Smooth muscle cell of the coronary artery (primary cell): Measurements from ENCODE around the gene SSRP1. TPM values are rescaled to one million over a fixed set of nuclear protein-coding genes. Genes with fewer than 3 reads are reported as not detected.

ENCODE experiments used
- total RNA-seq: library from RNA; depleted of rRNA; stranded (reverse); fragments of >200 nt; gene quantifications from 2 replicates; pipeline ENCODE4 v1.2.3, GENCODE V29; 2014; ENCODE audit warnings: low replicate concordance

SSRP1 gene, protein sequence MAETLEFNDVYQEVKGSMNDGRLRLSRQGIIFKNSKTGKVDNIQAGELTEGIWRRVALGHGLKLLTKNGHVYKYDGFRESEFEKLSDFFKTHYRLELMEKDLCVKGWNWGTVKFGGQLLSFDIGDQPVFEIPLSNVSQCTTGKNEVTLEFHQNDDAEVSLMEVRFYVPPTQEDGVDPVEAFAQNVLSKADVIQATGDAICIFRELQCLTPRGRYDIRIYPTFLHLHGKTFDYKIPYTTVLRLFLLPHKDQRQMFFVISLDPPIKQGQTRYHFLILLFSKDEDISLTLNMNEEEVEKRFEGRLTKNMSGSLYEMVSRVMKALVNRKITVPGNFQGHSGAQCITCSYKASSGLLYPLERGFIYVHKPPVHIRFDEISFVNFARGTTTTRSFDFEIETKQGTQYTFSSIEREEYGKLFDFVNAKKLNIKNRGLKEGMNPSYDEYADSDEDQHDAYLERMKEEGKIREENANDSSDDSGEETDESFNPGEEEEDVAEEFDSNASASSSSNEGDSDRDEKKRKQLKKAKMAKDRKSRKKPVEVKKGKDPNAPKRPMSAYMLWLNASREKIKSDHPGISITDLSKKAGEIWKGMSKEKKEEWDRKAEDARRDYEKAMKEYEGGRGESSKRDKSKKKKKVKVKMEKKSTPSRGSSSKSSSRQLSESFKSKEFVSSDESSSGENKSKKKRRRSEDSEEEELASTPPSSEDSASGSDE
- 48.1 and 71.0 TPM in 2 replicates for total RNA-seq

DNA sequence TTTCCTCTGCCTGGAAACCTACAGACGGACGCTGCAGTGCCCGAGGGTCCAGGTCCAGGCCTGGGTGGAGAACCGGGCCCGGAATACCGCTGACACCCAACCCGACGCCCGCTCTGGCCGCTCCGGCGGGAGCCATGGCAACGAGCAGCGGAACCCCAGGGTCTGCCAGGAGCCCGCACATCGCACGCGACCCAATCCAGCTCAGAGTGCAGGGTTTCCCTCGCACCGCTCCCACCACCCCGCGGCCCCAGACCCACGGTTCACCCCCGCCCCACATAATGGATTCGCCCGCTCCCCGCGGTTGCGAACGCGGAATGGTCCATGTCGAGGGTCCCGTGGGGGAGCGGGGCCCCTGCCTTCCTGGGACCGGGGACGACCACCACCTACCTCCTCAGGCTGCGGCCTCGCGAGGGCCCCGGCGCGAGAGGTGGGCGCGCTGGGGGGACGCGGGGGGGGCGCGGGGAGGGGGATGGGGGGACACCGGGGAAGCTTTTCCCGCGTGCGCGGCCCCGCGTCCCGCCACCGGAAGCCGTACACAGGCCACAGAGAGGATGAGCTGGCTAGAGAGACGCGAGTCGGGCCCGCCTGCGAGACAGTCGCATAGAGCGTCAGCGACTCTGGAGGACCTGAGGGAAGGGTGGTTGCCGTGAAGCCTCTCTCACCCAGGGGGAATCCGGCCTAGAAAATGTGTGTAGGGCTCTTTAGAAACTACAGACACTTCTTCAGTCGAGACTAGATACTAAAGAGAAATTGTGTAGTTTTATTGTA, at the start of gene SSRP1:
Gene SSRP1 (minus strand): TSS at position 550 of the 768 bp plus-strand sequence. CDS start 771 bp downstream, outside the sequence.

DNA sequence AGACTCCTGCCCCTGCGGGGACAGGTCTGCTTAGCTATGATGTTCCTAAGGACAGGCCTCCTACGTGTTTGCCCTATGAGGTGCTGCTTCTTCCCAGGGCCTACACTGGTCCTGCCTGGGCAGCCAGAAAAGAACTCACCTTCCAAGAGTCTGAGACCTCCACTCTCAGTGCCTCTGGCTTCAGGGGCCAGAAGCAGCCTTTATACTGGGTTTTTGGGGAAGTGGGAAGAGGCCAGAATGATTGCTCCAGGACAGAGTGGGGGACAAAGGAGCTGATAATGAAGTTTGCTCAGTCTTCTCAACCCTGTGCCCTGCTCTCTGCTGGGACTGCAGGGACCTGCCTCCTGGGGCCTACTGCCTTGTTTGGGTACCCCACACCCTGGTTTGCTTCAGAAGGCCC, 45.3 kb upstream of the SSRP1 start, which contains the start of gene PRG3:
Gene PRG3 (minus strand): TSS at position 176 of the 400 bp plus-strand sequence. CDS start 442 bp downstream, outside the sequence.

DNA sequence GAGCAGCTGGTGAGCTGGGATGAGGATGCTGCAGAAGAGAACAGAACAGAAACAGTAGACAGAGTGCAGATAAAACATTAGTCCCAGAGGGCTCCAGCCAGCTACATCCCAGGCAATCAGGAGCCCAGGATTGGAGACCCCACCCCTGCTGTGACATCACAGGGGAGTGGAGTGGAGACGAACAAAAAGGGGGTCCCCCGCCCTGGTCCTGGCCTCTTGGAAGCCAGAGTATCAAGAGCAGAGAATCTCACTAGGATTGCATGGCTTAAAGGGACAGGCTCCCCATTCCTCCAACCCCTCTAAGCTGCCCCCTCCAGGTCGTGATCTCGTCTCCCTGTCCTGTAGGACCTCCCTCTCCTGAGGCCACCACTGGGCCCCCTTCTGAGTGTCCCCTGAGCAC, 2.5 kb upstream of the SSRP1 start, which contains the start of gene P2RX3:
Gene P2RX3 (plus strand): TSS at position 211 of the 400 bp plus-strand sequence. CDS start 199 bp downstream, outside the sequence.

DNA sequence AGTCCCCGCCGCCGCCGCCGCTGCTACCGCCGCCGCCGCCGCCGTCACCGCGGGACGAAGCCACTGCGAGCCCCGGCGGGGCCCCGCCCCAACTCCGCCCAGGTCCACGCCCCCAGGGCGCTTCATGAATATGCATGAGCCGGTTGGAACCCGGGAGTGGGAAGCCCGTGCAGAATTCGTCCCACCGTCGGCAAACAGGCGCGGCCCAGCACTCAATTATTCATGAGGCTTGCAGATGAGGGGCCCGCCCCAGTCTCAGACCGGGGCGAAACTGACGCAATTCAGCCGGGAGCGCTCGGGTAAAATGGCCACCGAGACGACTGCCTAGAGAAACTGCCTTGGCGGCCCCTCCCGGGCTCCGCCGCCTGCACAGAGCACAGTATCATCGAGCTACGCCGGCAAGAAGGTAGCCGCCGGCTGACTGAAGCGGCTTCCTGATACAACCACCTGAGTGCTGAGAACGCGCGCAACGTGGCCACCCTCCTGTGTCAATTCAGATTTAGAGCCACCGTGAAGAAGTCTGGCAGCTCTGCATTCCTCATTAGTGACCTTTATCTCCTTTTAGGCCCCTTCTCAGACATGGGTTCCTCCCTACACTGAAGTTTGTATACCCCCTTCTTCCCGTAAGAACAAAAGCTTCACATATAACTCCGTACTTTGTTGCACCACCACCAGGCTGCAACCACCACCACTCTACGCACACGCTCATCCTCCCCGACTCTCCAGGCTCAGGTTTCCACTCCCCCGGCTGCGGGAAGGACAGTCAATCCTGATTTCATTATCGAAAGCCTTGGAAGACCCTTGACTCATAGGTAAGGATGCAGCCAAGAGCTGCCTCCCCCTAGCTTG, 10.6 kb downstream of the SSRP1 start, which contains the start of gene TNKS1BP1:
Gene TNKS1BP1 (minus strand): TSS at position 67 of the 849 bp plus-strand sequence. CDS start 3,067 bp downstream, outside the sequence.

Other genes with a start within 250 kb of the SSRP1 start
- gene LRRC55, start 153.9 kb downstream of the SSRP1 start, total RNA-seq, result not detected in 2 replicates
- gene APLNR, start 98.6 kb downstream of the SSRP1 start, total RNA-seq, result 0.35 TPM in 1 of 2 replicates, not detected in the other
- 56.7 and 89.3 TPM in 2 replicates for gene TNKS1BP1, start 10.9 kb downstream of the SSRP1 start, total RNA-seq
- not detected in 2 replicates for gene P2RX3, start 2.5 kb upstream of the SSRP1 start, total RNA-seq
- not detected in 2 replicates for gene PRG3, start 45.3 kb upstream of the SSRP1 start, total RNA-seq
- gene PRG2, start 54.8 kb upstream of the SSRP1 start, total RNA-seq, result 0.08 and 0.23 TPM in 2 replicates
- 2.9 and 53.8 TPM in 2 replicates for gene SLC43A3, start 91.2 kb upstream of the SSRP1 start, total RNA-seq
- 0.12 TPM in 1 of 2 replicates, not detected in the other for gene RTN4RL2, start 124.6 kb upstream of the SSRP1 start, total RNA-seq
- 8.5 and 39.0 TPM in 2 replicates for gene SLC43A1, start 179.8 kb upstream of the SSRP1 start, total RNA-seq
- gene TIMM10, start 194.9 kb upstream of the SSRP1 start, total RNA-seq, result 50.1 and 70.0 TPM in 2 replicates
- gene SMTNL1, start 201.7 kb upstream of the SSRP1 start, total RNA-seq, result not detected in 2 replicates
- 37.1 and 111 TPM in 2 replicates for gene UBE2L6, start 231.8 kb upstream of the SSRP1 start, total RNA-seq